WERI-Rb-1 (cell line): ENCODE results near the gene DMD.

Experiments
- DNase-seq: peaks from one replicate; pipeline ENCODE4 v3.0.0-alpha.2; 2020
- H3K27ac ChIP-seq: fragments of 250-450 bp; sonication (Bioruptor Pico); 2 replicates; pipeline ENCODE4 v1.5.1; 2020; ENCODE audit warnings: mild to moderate bottlenecking, moderate library complexity
- H3K27me3 ChIP-seq: fragments of 250-450 bp; sonication (Bioruptor Pico); 2 replicates; pipeline ENCODE4 v1.5.1; 2021; ENCODE audit warnings: mild to moderate bottlenecking, low read depth, moderate library complexity; ENCODE audit not compliant: insufficient read depth, severe bottlenecking
- H3K36me3 ChIP-seq: fragments of 250-450 bp; sonication (Bioruptor Pico); 2 replicates; pipeline ENCODE4 v1.5.1; 2020; ENCODE audit warnings: mild to moderate bottlenecking, moderate library complexity
- H3K4me3 ChIP-seq: 2 replicates; pipeline ENCODE4 v1.5.1; 2011; ENCODE audit warnings: low read depth, mild to moderate bottlenecking, control low read depth, low read length
- H3K9me3 ChIP-seq: fragments of 250-450 bp; sonication (Bioruptor Pico); 2 replicates; pipeline ENCODE4 v1.5.1; 2021; ENCODE audit warnings: mild to moderate bottlenecking, moderate library complexity; ENCODE audit not compliant: severe bottlenecking
- CTCF ChIP-seq: IDR thresholded peaks from 2 replicates; pipeline ENCODE4 v1.5.1; 2011; ENCODE audit warnings: low read depth, mild to moderate bottlenecking, control low read depth, inconsistent platforms, low read length

DMD gene

GRCh38 chrX:33178690-33179089, 32.7 kb downstream of the DMD start:
- H3K9me3 ChIP-seq, result no peaks in the 10 kb centered on the region
- H3K27ac ChIP-seq, result no peak overlapping the region
- H3K36me3 ChIP-seq, result no peaks in the 10 kb centered on the region

GRCh38 chrX:33178218-33178617, 33.1 kb downstream of the DMD start:
- H3K27ac ChIP-seq, result no peak overlapping the region
- TF ChIP-seq CTCF, result no peak
- peaks cover 7% of the 10 kb centered on the region for H3K27me3 ChIP-seq
- no peak for DNase-seq
- no peaks in the 10 kb centered on the region for H3K36me3 ChIP-seq
- H3K4me3 ChIP-seq, result no peak overlapping the region
- H3K9me3 ChIP-seq, result no peaks in the 10 kb centered on the region

More at GRCh38 chrX:33178690-33179089, 32.7 kb downstream of the DMD start:
- TF ChIP-seq CTCF, result no peak
- H3K4me3 ChIP-seq, result no peak overlapping the region
- peaks cover 7% of the 10 kb centered on the region for H3K27me3 ChIP-seq
- no peak for DNase-seq

GRCh38 chrX:33175201-33175600, 36.1 kb downstream of the DMD start:
- TF ChIP-seq CTCF, result no peak
- no peaks in the 10 kb centered on the region for H3K36me3 ChIP-seq
- no peak overlapping the region for H3K27ac ChIP-seq
- H3K4me3 ChIP-seq, result no peak overlapping the region
- DNase-seq, result no peak
- peaks cover 7% of the 10 kb centered on the region for H3K27me3 ChIP-seq
- no peaks in the 10 kb centered on the region for H3K9me3 ChIP-seq

- no peaks in the 10 kb centered on the region for H3K27me3 ChIP-seq
- TF ChIP-seq CTCF, result no peak
- H3K36me3 ChIP-seq, result no peaks in the 10 kb centered on the region
- H3K9me3 ChIP-seq, result no peaks in the 10 kb centered on the region
- no peak for DNase-seq
- H3K4me3 ChIP-seq, result no peak overlapping the region
- no peak overlapping the region for H3K27ac ChIP-seq
Measured at GRCh38 chrX:33171041-33171440, 40.3 kb downstream of the DMD start.

DNA sequence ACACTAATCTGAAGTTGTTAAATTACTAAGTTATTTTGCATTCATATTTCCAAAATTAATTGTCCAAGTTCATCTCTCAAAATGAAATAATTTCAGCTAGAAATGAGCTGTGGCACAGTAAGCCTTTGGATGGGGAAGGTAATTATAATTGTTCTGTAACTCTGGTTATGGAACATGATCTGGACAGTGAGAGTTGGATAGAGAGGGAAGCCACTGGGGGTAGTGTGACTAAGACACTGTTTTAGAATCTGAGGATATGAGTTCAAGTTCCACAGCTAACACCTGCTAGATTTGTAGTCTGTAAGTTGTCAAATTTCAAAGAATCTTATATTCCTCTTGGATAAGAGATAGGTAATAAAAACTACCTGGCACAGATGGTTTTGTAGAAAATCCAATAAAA, 49.5 kb downstream of the DMD start:
- no peaks in the 10 kb centered on the region for H3K27me3 ChIP-seq
- no peak for TF ChIP-seq CTCF
- H3K36me3 ChIP-seq, result no peaks in the 10 kb centered on the region

GRCh38 chrX:33160273-33160672, 51.1 kb downstream of the DMD start:
- TF ChIP-seq CTCF, result no peak
- no peaks in the 10 kb centered on the region for H3K9me3 ChIP-seq
- H3K36me3 ChIP-seq, result no peaks in the 10 kb centered on the region
- H3K27ac ChIP-seq, result no peak overlapping the region
- H3K4me3 ChIP-seq, result no peak overlapping the region
- no peaks in the 10 kb centered on the region for H3K27me3 ChIP-seq
- DNase-seq, result no peak

More for the DNA sequence above, 49.5 kb downstream of the DMD start:
- DNase-seq, result no peak
- Histone ChIP-seq H3K27ac (no peak overlapping the region), H3K9me3 (no peaks in the 10 kb centered on the region), H3K4me3 (no peak overlapping the region)
